Pancreas (tissue), 10 donors: Measurements from ENCODE around the gene GOT1. TPM values are rescaled to one million over a fixed set of nuclear protein-coding genes. Genes with fewer than 3 reads are reported as not detected.

Experiments used
- ATAC-seq, 4 donors: fragments of 200-7000 bp; cut with Tn5 transposase; one replicate each; pipeline versions ENCODE4 v1.8.0 to v1.9.1; 2020; ENCODE audit warnings: mild to moderate bottlenecking in 4 of 4, moderate library complexity in 4 of 4
- DNase-seq, 6 donors: peaks; one replicate each; pipeline ENCODE4 v3.0.0-alpha.2; 2020
- FAIRE-seq: peaks from 2 replicates; lab custom pipeline; 2012; peaks lifted over from hg19 to GRCh38; lab: Jason Lieb, UNC
- H3K27ac ChIP-seq, 4 donors: fragments of 200-600 bp; sonication (generic); 1 replicate in 3 of 4; 2 replicates in 1 of 4; pipeline versions ENCODE4 v1.5.0 to v1.8.0; 2020
- H3K27me3 ChIP-seq, 4 donors: fragments of 200-600 bp; one replicate each; pipeline ENCODE4 v1.8.0; 2021
- H3K36me3 ChIP-seq, 3 donors: fragments of 200-600 bp; sonication (generic) in 1 of 3; one replicate each; pipeline versions ENCODE4 v1.5.0 to v1.8.0; 2020 to 2021
- H3K4me1 ChIP-seq, 3 donors: fragments of 200-600 bp; one replicate each; pipeline ENCODE4 v1.8.0; 2021
- H3K4me3 ChIP-seq, 4 donors: fragments of 200-600 bp; sonication (generic) in 2 of 4; one replicate each; pipeline versions ENCODE4 v1.5.0 to v1.8.0; 2020 to 2021
- H3K9me3 ChIP-seq, 4 donors: fragments of 200-600 bp; one replicate each; pipeline ENCODE4 v1.8.0; 2021
- WGBS, 2 donors: extraction: QIAGEN DNeasy Blood & Tissue Kit; methylation state at CpG; one replicate each; pipeline ENCODE4 v1.1.7; 2013; 5-methylcytosine and 5-hydroxymethylcytosine counted together
- intact Hi-C, 3 donors: fragments of 100-400 bp; cut with DNase I; formaldehyde crosslinking; loops; one replicate each; pipeline versions ENCODE4 v1.11.1 to v1.14.2; 2022
- polyA plus RNA-seq, 2 donors: library from polyadenylated mRNA; stranded (reverse); fragments of 200-250 nt; gene quantifications; one replicate each; pipeline ENCODE4 v1.2.3, GENCODE V29; 2013
- total RNA-seq, 6 donors: library from RNA; stranded (reverse); fragmentation: NEBNext Ultra II Directional in 4 of 6; extraction: Animal tissue kit (Norgen Biotek cat#: 25700) in 4 of 6; gene quantifications; one replicate each; pipeline versions ENCODE4 v1.2.1 to v1.2.4, GENCODE V29; 2021 to 2023
- TF ChIP-seq, protein P1 (sequence below), 4 donors: fragments of 200-600 bp; sonication (generic) in 3 of 4; IDR thresholded peaks; one replicate each; pipeline versions ENCODE4 v1.5.0 to v1.8.0; 2021; ENCODE audit warnings: antibody characterized with exemption in 4 of 4
- donor health status: healthy with polysubstance abuse.
- donor health status: DM: no; HTN: no; CAD: no; lungs with moderate emphysema.
- donor health status: DM: no; HTN: no; CAD: no.
- donor health status: control.
- donor health status: control.
- donor health status: Bipolar disorder and iron deficiency.
- donor health status: DM: yes; HTN: yes; CAD: no.
- donor health status: DM: no; HTN: no; CAD: no.
- donor health status: DM: no; HTN: no; CAD: no.
- donor health status: DM: yes; HTN: yes; CAD: no.

GOT1 gene
- total and polyA plus RNA-seq, 8 donors = 8.0 to 34.0 (median 14.1) TPM

DNA sequence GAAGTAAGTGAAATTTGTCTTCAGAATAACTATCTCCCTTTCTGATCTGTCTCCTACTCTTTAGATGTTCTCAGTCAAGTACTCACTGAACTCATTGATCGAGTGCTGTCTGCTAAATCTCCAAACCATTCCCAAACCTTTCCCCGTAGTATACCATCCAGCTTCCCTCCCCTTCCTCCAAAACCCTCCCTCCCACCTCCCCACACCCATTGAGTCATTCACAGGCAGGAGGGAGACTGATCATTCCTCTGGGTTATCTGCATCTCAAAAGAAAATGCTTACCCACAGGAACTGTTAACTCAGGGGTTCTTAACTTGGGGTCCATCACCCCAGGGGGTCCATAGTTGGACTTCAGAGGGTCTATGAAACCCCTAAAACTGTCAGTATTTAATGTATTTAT is 37.4 kb downstream of the GOT1 start:
- Histone ChIP-seq H3K27me3 (no peaks in the 10 kb centered on the region), H3K27ac (no peak overlapping the region), H3K4me3 (no peak overlapping the region), H3K36me3 (peaks cover 0 to 13% (median 0%) of the 10 kb centered on the region in 3 donors), H3K4me1 (no peaks in the 10 kb centered on the region), H3K9me3 (no peaks in the 10 kb centered on the region)
- 51 to 71% methylated on average over 2 of the region's 2 CpGs for WGBS, 2 donors
- ATAC-seq = no peak
- TF ChIP-seq, protein P1, sequence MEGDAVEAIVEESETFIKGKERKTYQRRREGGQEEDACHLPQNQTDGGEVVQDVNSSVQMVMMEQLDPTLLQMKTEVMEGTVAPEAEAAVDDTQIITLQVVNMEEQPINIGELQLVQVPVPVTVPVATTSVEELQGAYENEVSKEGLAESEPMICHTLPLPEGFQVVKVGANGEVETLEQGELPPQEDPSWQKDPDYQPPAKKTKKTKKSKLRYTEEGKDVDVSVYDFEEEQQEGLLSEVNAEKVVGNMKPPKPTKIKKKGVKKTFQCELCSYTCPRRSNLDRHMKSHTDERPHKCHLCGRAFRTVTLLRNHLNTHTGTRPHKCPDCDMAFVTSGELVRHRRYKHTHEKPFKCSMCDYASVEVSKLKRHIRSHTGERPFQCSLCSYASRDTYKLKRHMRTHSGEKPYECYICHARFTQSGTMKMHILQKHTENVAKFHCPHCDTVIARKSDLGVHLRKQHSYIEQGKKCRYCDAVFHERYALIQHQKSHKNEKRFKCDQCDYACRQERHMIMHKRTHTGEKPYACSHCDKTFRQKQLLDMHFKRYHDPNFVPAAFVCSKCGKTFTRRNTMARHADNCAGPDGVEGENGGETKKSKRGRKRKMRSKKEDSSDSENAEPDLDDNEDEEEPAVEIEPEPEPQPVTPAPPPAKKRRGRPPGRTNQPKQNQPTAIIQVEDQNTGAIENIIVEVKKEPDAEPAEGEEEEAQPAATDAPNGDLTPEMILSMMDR (IDR thresholded peaks at IDR 0.05) = no peak
- DNase-seq = no peak
- intact Hi-C loops = loop anchor here in 1 of 3 donors (10.0 kb wide), 1 partner anchor 222 kb away; no protein-coding TSS in a partner anchor
- FAIRE-seq = no peak

DNA sequence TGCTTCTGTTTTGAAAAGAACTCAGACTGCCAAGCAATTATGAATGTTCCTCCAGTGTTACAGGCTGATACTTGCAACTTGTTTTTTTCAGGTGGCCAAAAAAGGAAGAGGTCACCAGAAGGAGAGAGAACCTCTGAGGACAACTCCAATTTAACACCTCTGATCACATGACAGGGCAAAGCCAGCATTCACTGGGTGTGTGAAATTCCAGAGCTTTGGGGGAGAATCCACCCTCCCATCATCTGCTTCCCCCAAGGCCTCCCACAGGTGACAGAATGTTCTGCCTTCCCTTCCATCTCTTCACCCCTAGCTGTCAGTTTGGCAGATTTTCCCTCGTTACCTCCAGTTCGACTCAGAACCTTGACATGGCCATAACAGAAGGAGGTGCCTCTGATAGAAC is 39.1 kb downstream of the GOT1 start:
- WGBS, 2 donors = 91 to 100% methylated on average over 2 of the region's 2 CpGs

DNA sequence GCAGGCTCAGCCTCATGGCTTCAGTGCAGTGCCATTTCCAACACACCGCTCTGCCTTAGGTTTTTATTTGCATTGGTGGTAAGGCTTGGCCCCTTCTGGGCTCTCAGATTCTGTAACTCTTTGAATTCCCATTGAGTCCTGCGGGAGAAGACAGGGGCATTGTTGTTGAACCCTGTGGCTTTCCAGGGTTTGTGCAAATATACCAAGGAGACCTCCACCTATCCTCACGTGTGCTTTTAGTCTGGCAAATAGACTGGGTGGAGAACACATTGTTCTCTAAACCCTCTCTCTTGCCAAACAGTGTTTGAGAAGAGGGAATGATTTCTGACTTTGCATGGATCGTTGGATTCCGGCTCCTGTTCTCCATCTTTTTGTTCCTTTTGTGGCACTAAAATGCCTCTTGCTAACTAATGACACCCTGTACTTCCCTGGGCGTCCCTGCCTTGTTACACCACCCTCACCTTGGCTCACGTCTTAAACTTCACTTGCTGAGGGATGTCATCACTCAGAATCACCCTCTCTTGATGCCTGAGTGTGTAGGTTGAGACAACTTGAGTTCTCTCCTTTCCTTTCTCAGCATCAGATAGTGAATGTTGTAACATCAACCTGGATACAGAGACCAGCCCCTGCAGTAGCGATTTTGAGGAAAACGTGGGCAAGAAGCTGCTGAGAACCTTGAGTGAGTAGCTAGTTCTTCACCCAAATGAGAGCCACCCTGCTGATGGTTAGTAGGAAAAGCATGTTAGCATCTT is 40.5 kb downstream of the GOT1 start:
- H3K27me3 ChIP-seq = no peaks in the 10 kb centered on the region
- no peak overlapping the region for H3K4me3 ChIP-seq
- 67 to 72% methylated on average over 9 of the region's 9 CpGs for WGBS, 2 donors
- no peaks in the 10 kb centered on the region for H3K36me3 ChIP-seq
- no peaks in the 10 kb centered on the region for H3K9me3 ChIP-seq
- TF ChIP-seq, protein P1 (IDR thresholded peaks at IDR 0.05) = no peak
- ATAC-seq (no peak), DNase-seq (no peak), FAIRE-seq (no peak)
- intact Hi-C loops = loop anchor here in 1 of 3 donors (10.0 kb wide), 1 partner anchor 225 kb away; no protein-coding TSS in a partner anchor
- H3K4me1 ChIP-seq = no peaks in the 10 kb centered on the region
- no peak overlapping the region for H3K27ac ChIP-seq

More for the DNA sequence above, 39.1 kb downstream of the GOT1 start:
- ATAC-seq (no peak), FAIRE-seq (no peak), DNase-seq (no peak)
- Histone ChIP-seq H3K4me3 (no peak overlapping the region), H3K27me3 (no peaks in the 10 kb centered on the region), H3K27ac (no peak overlapping the region), H3K36me3 (no peaks in the 10 kb centered on the region), H3K4me1 (no peaks in the 10 kb centered on the region), H3K9me3 (no peaks in the 10 kb centered on the region)
- intact Hi-C loops = loop anchor here in 1 of 3 donors (10.0 kb wide), 1 partner anchor 223 kb away; no protein-coding TSS in a partner anchor
- TF ChIP-seq, protein P1 (IDR thresholded peaks at IDR 0.05) = no peak

DNA sequence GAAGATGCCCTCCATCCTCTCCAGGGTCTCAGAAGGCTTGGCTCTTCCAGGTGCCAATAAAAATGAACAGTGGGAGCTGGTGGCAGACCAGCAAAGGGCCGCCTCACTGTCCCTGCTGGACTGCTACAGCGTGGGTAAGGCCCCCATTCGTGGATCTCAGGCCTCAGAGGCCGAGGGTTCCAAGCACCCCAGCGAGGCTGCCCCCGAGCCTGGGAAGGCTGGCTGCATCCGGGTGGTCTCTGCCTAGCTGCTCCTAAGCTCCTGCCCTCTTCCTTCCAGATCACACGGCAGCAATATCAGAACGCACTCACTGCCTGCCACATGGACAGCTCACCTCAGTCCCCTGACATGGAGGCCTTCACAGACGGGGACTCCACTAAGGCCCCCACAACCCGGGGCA is 42.9 kb downstream of the GOT1 start:
- no peak overlapping the region for H3K4me3 ChIP-seq
- no peaks in the 10 kb centered on the region for H3K27me3 ChIP-seq
- ATAC-seq (no peak), FAIRE-seq (no peak), DNase-seq (no peak)
- WGBS, 2 donors = 72 to 89% methylated on average over 11 of the region's 11 CpGs
- no peaks in the 10 kb centered on the region for H3K36me3 ChIP-seq
- no peak overlapping the region for H3K27ac ChIP-seq
- TF ChIP-seq, protein P1 (IDR thresholded peaks at IDR 0.05) = no peak
- intact Hi-C loops = no loop called here
- no peaks in the 10 kb centered on the region for H3K9me3 ChIP-seq
- no peaks in the 10 kb centered on the region for H3K4me1 ChIP-seq

DNA sequence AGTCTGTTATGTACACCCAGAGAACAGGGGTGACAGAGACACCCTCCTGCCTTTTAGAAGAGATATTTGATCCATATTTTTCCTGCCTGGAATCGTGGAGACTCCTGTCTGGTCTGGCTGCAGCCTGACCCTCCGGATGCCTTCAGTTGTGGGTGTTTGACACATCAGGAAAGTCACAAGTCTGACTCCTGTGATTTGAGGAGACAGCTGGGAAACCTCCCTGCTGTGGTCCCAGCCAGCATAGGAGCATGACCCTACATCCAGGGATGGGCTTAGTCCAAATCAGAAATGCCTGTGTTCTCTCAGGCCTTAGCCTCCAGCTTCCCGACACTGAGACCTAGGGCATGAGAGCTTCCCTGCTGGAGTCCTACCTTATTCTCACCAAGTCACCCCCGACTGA is 43.4 kb downstream of the GOT1 start:
- ATAC-seq = no peak
- no peak overlapping the region for H3K27ac ChIP-seq
- no peak overlapping the region for H3K4me3 ChIP-seq
- no peak for DNase-seq
- H3K4me1 ChIP-seq = no peaks in the 10 kb centered on the region
- H3K27me3 ChIP-seq = no peaks in the 10 kb centered on the region
- WGBS, 2 donors = 66 to 74% methylated on average over 4 of the region's 4 CpGs
- TF ChIP-seq, protein P1 (IDR thresholded peaks at IDR 0.05) = no peak
- no peaks in the 10 kb centered on the region for H3K36me3 ChIP-seq
- intact Hi-C loops = no loop called here
- no peak for FAIRE-seq
- H3K9me3 ChIP-seq = no peaks in the 10 kb centered on the region
